ENCODE data around the gene SBSN. TPM values are rescaled to one million over a fixed set of nuclear protein-coding genes. Genes with fewer than 3 reads are reported as not detected.

The SBSN gene
- total and polyA plus RNA-seq, 10 of the 15 experiments (the other 5 are each of a cell fraction or from before 2014, with no cell fraction given), result 0.09 TPM; not detected in 9

DNA sequence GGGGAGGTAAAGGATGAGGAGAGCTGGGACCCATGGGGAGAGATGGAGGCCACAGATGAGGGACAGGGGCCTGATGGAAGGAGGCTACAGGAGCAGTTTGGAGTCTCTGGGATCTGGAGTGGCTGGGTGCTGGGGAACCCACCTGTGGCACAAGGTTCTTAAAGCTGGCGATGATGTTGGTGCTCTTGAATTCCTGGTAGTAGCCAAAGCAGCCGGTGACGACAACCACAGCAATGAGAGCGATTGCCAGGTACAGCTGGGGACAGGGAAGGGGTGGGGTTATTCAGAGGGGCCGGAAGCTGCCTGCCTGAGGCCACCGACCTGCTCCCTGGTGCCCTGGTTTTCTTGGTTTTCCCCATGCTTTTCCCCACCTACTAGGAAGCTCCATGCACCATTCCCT, 32.6 kb upstream of the SBSN start:
- FAIRE-seq, result no peak
- Histone ChIP-seq H3K9me3 (replicated peaks; ENCODE audit: control insufficient read depth, insufficient read depth, low read length) (no peaks in the 10 kb centered on the region; the same call in 2 of the 3 replicates), H3K36me3 (ENCODE audit: control insufficient read depth in 2 of 2, insufficient read depth in 2 of 2, low read length in 1 of 2) (no peaks in the 10 kb centered on the region; a peak in 1 of 4 replicates), H3K9ac (ENCODE audit: control insufficient read depth, insufficient read depth, low read length) (no peak overlapping the region), H3K4me3 (no peak overlapping the region; the same call in 1 of the 2 replicates), H2AFZ (ENCODE audit: control insufficient read depth, low read depth, low read length) (no peak overlapping the region), H4K20me1 (ENCODE audit: control insufficient read depth, insufficient read depth) (no peaks in the 10 kb centered on the region), H3K27me3 (replicated peaks in 1 of 2; ENCODE audit: control insufficient read depth in 2 of 2, insufficient read depth in 2 of 2, low read length in 1 of 2) (no peaks in the 10 kb centered on the region; a peak in 2 of 4 replicates), H3K4me2 (ENCODE audit: control insufficient read depth, insufficient read depth) (no peak overlapping the region), H3K4me1 (ENCODE audit: control insufficient read depth, insufficient read depth, low read length) (peaks cover 30% of the 10 kb centered on the region), H3K79me2 (ENCODE audit: control insufficient read depth, insufficient read depth, low read length) (no peaks in the 10 kb centered on the region), H3K27ac (ENCODE audit: control insufficient read depth, insufficient read depth) (no peak overlapping the region)
- POLR2A ChIA-PET, result no interaction called here
- no peak for TF ChIP-seq IRF5 (IDR thresholded peaks at IDR 0.05; ENCODE audit: borderline replicate concordance)
- no peak for TF ChIP-seq SUPT20H (IDR thresholded peaks at IDR 0.05; ENCODE audit: borderline replicate concordance, control insufficient read depth, low read depth, low read length)
- no peak for TF ChIP-seq TBL1XR1 (IDR thresholded peaks at IDR 0.05; ENCODE audit: low read depth, low read length)
- TF ChIP-seq MEF2B (IDR thresholded peaks at IDR 0.05; ENCODE audit: partially characterized antibody, poor library complexity, severe bottlenecking), result no peak
- no peak for TF ChIP-seq CHD1 (IDR thresholded peaks at IDR 0.05; ENCODE audit: low read depth, low read length)
- TF ChIP-seq CHD4 (IDR thresholded peaks at IDR 0.05), result no peak
- no peak for TF ChIP-seq FOXK2 (IDR thresholded peaks at IDR 0.05)
- no peak for TF ChIP-seq ZBED1 (IDR thresholded peaks at IDR 0.05; ENCODE audit: borderline replicate concordance)
- TF ChIP-seq EZH2 (IDR thresholded peaks at IDR 0.05; ENCODE audit: borderline replicate concordance, control insufficient read depth, low read depth, low read length), result no peak
- TF ChIP-seq, protein P1, sequence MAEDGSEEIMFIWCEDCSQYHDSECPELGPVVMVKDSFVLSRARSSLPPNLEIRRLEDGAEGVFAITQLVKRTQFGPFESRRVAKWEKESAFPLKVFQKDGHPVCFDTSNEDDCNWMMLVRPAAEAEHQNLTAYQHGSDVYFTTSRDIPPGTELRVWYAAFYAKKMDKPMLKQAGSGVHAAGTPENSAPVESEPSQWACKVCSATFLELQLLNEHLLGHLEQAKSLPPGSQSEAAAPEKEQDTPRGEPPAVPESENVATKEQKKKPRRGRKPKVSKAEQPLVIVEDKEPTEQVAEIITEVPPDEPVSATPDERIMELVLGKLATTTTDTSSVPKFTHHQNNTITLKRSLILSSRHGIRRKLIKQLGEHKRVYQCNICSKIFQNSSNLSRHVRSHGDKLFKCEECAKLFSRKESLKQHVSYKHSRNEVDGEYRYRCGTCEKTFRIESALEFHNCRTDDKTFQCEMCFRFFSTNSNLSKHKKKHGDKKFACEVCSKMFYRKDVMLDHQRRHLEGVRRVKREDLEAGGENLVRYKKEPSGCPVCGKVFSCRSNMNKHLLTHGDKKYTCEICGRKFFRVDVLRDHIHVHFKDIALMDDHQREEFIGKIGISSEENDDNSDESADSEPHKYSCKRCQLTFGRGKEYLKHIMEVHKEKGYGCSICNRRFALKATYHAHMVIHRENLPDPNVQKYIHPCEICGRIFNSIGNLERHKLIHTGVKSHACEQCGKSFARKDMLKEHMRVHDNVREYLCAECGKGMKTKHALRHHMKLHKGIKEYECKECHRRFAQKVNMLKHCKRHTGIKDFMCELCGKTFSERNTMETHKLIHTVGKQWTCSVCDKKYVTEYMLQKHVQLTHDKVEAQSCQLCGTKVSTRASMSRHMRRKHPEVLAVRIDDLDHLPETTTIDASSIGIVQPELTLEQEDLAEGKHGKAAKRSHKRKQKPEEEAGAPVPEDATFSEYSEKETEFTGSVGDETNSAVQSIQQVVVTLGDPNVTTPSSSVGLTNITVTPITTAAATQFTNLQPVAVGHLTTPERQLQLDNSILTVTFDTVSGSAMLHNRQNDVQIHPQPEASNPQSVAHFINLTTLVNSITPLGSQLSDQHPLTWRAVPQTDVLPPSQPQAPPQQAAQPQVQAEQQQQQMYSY (CRISPR knock-in tag; IDR thresholded peaks at IDR 0.05), result no peak
- TF ChIP-seq POLR2AphosphoS2 (IDR thresholded peaks at IDR 0.05; ENCODE audit: low read depth, low read length), result no peak
- TF ChIP-seq RELA (IDR thresholded peaks at IDR 0.05; ENCODE audit: borderline replicate concordance, partially characterized antibody), result no peak
- no peak for TF ChIP-seq ZNF592 (IDR thresholded peaks at IDR 0.05)
- no peak for ATAC-seq
- WGBS (ENCODE audit: insufficient coverage, insufficient replicate concordance, low lambda C conversion rate, missing lambda C conversion rate), result 6% methylated on average over 2 of the region's 6 CpGs
- SMC1A ChIA-PET (ENCODE audit: uncharacterized antibody, unreplicated experiment), result no interaction called here
- no TSS peak for BruUV-seq (replicated peaks)
- RAD21 ChIA-PET (ENCODE audit: unreplicated experiment), result no interaction called here
- CTCF ChIA-PET, result interaction anchor here (2.6 kb wide), 1 partner anchor 12 kb away, joined by 17 read pairs; no protein-coding TSS in a partner anchor
- intact Hi-C loops (cut with micrococcal nuclease; ENCODE audit: unreplicated experiment) (no loop called here), in situ Hi-C loops (cut with MboI) (no loop called here)
- DNase-seq (ENCODE audit: low read depth, low spot score), result no peak

Measured in GM12878 (cell line).